Head of caudate nucleus (tissue), 42 donors: ENCODE measurements around the gene KIF15.
"Not testable (repeated sequence)": the region's sequence is repeated elsewhere in the genome, so short reads cannot be mapped to it uniquely, and the experiment has no call there.

Experiments used
- DNase-seq, 42 donors: peaks; one replicate each; pipeline versions ENCODE4 v3.0.0 to v3.0.0-alpha.2; 2020 to 2021; ENCODE audit warnings: mixed read lengths in 7 of 42
- intact Hi-C: fragments of 100-400 bp; cut with DNase I; formaldehyde crosslinking; loops from one replicate; pipeline ENCODE4 v1.15.0; 2022

Gene KIF15

GRCh38 chr3:44803298-44803697 is 41.7 kb downstream of the KIF15 start:
- no peak for DNase-seq
- intact Hi-C loops, result no loop called here

DNA sequence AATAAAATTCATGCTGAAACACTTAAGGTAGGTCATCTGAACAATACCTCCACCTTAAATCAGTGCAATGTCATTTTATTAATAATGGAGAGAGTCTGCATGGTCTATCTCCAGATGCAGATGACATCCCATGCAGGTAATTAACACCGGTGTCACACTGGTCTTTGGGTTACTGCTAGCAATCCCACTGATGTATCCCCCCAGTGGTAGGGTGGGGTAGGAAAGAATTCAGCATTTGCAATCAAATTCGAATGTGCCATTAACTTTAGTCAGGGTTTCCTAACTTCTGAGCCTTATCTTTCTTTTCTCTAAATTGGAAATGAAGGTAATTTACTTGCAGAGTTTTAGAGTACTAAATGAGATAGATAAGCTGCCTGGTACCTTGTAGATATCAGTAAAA is 44.4 kb downstream of the KIF15 start:
- DNase-seq, result no peak
- intact Hi-C loops, result no loop called here

GRCh38 chr3:44814751-44815150 is 53.2 kb downstream of the KIF15 start:
- intact Hi-C loops, result no loop called here
- DNase-seq, result no peak

GRCh38 chr3:44816334-44816733 is 54.7 kb downstream of the KIF15 start:
- intact Hi-C loops, DNase-seq: not testable (repeated sequence)

DNA sequence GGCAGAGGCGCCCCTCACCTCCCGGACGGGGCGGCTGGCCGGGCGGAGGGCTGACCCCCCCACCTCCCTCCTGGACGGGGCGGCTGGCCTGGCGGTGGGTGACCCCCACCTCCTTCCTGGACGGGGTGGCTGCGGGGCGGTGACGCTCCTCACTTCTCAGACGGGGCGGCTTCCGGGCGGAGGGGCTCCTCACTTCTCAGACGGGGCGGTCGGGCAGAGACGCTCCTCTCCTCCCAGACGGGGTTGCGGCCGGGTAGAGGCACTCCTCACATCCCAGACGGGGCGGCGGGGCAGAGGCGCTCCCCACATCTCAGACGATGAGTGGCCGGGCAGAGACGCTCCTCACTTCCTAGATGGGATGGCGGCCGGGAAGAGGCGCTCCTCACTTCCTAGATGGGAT is 59.6 kb downstream of the KIF15 start:
- intact Hi-C loops, DNase-seq: not testable (repeated sequence)

DNA sequence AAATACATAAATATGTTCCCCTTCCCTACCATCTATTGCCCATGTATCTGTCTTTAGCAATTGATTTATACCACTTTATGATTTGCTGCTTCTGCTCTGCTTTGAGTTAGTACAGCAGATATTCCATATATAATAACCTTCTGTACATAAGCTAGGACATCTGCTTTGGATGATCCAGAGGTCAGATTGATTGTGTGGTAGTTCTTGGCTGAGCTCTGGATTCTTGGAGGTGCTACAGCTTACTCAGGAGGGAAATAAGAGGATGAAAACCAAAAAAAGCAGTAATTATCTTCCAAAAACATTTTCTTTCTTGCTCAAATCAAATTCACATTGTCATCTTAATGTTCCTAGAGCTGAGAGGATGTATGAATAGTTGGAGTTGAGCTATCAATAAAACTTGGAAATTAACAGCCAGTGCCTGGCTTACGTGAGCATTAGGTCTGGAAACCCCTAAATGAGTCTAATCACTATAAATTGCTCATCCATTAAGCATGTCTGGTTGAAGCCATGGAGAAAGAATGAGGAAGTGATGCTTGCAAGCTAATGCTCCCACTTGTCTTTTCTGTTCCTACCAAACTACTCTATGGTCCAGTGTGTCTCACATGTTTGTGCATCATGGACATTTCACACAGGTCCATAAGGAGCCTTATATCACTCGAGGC is 63.8 kb downstream of the KIF15 start:
- intact Hi-C loops, result no loop called here
- no peak for DNase-seq

GRCh38 chr3:44827196-44827595 is 65.6 kb downstream of the KIF15 start:
- DNase-seq, result no peak
- intact Hi-C loops, result no loop called here

- no peak for DNase-seq
- intact Hi-C loops, result no loop called here
These were observed 69.6 kb downstream of the KIF15 start for GRCh38 chr3:44831232-44831631.

DNA sequence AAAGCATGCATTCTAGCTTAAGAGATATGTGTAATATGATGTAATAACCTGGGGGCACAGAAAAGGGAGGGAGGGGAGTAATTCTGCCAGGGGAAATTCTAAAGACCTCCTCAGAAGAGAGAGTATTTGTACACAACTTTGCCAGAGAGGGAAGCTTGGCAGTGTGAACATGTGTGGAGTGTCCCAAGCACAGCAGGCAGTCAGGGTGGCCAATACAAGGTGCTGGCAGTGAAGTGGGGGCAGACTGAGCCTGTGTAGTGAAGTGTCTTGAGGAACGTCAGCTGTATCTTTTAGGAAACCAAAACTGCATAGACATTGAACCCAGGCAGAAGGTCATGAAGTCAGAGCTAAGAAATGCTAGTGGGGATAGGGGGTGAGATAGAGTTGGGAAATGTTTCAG is 70.4 kb downstream of the KIF15 start:
- intact Hi-C loops, result no loop called here
- DNase-seq, result no peak

GRCh38 chr3:44832965-44833364 is 71.4 kb downstream of the KIF15 start:
- DNase-seq, result no peak
- intact Hi-C loops, result no loop called here

DNA sequence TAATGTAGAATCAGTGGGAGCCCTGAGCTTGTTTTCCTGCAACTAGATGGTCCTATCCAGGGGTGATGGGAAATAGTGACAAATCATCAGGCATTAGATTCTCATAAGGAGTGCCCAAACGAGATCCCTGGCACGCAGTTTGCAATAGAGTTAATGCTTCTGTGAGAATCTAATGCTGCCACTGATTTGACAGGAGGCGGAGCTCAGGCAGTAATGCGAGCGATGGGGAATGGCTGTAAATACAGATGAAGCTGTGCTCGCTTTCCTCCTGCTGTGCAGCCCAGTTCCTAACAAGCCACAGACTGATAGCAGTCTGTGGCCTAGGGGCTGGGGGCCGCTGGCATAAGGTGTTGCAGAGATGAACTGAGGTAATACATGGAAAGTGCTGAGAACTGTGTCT is 71.8 kb downstream of the KIF15 start:
- no peak for DNase-seq
- intact Hi-C loops, result no loop called here

DNA sequence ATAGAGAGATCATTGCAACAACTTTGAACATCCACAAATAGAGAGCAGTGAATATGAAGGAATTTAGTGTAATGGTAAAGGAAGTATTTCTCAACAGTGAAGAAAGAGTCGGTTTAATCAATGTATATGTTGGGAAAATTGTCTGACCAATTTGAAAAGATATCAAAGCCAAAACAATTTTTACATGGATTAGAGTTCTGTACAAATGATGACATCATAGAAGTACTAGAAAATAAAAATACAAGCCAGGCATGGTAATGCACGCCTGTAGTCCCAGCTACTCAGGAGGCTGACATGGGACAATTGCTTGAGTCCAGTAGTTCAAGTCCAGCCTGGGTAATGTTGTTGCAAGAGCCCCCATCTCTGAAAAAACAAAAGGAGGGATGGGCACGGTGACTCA is 74.1 kb downstream of the KIF15 start:
- intact Hi-C loops, result no loop called here
- no peak for DNase-seq

DNA sequence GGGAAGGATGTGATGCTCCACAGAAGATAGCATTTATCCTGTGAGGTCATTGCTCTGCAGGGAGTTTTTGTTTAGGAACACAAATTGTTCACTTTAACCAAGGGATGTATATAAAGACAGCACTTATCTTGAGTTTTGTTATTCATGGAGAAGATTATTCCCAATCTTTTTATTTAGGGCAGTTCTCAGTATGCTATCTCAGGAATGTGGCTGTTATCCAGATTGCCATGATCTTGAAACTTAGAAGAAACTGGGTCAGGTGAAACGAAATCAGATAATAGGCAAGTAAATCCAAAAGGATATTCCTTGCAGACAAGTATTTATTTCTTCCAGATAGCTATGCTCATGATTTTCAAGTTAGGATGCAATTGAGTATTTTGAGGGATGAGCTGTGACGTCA is 80.8 kb downstream of the KIF15 start:
- intact Hi-C loops, result no loop called here
- no peak for DNase-seq

DNA sequence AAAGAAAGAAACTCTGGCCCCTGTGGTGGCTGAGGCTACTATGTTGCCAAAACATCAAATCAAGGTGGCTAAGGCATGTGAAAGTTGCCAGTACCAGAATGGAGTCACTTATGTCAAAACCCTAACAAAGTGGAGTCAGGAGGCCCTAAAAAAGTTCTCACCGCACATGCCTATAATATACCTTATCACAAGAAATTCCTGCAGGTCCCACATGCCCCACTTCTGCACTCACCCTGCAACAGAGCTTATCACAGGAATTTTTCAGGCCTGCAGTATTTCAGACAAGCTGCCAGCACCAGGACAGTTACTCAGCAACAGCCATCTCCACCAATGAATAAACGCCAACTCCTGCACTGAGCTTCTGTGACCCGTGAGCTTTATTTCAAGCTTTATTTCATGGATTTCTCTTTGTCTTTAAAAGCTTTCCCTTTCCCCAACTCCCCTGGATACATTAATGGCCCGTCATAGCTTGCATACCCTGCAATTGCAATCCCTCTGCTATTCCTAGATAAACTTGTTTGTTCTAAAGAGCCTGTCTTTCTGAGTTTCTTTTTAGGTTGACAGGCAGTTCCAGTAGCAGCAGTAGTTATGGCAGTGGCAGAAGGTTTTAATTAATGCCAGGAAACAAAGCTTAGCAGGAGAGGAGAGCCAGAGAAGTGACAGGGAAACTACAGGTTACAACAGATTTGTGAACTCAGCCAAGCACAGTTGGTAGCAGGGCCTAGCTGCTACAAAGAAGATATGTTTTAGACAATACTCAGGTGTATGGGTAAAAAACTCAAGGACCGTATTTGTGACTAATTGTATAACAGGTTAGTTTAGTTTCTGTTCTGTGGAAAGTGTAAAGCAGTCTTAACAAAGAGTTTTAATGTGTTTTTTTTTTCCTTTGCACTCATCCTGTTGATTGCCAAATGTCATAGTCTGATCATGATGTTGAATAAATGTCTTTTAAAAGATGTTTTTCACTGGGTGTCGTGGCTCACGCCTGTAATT is 84.2 kb downstream of the KIF15 start:
- intact Hi-C loops, result no loop called here
- DNase-seq, result peak in 3 of 42 donors; percentile 7 to 22 (median 7)

GRCh38 chr3:44848634-44849033 is 87.0 kb downstream of the KIF15 start:
- intact Hi-C loops, result no loop called here
- DNase-seq, result no peak

- DNase-seq, intact Hi-C loops: not testable (repeated sequence)
These were observed 95.1 kb downstream of the KIF15 start for GRCh38 chr3:44856663-44857062.

DNA sequence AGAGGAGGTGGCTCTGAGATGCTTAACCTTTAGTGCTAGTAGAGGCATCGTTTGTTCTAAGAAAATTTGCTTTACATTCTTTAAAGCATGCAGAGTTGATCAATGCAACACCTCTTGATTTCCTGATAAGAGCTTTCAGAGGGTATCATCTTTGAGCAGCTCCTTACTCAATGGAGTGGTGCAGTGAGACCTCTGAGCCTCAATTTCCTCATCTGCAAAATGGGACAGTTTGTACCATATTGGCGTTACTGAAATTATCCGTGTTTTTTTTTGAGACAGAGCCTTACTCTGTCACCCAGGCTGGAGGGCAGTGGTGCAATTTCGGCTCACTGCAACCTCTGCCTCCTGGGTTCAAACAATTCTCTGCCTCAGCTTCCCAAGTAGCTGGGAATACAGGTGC is 98.5 kb downstream of the KIF15 start:
- DNase-seq, result no peak
- intact Hi-C loops, result loop anchor here (5.0 kb wide), 2 partner anchors 98 to 117 kb away; partner anchors contain the start of genes EXOSC7, KIAA1143, KIF15 and ZDHHC3

DNA sequence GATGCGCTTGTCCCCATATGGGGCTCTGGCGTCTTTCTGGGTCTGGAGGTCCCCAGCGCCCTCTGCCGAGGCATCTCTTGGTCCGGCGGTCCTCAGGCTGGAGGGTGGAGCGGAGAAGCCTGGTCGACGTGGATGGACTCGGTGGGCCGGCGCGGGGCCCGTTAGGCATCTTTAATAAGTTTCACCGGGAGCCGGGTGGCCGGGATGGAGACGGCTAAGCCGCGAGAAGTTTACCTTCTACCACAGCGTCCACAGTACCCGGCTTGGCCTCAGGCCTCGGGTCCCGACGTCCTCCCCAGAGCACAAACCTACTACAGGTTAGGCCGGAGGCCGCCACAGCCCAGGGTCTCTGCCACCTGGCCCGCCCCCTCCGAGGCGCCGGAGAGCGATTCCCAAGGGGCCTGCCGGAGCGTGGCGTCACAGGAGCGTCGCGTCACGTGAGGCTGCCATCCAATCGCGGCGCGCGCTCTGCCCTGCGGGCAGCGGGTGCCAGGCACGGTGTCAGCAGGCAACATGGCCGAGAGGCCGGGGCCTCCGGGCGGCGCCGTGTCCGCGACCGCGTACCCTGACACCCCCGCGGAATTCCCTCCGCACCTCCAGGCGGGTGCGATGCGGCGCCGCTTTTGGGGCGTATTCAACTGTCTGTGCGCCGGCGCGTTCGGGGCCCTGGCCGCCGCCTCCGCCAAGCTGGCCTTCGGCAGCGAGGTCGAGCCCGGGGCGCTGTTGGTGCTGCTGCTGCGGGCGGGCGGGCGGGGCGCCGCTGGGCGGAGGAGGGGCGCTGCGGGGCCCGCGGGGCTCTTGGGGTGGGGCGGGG is 100.0 kb downstream of the KIF15 start, which contains the start of gene TMEM42:
TSS of gene TMEM42 (plus strand) at position 501 of the 814 bp plus-strand sequence. CDS start at position 514, 13 bp downstream.
- intact Hi-C loops, result loop anchor here (5.0 kb wide), 2 partner anchors 99 to 116 kb away; partner anchors contain the start of genes EXOSC7, KIAA1143, KIF15 and ZDHHC3
- peak; percentile 83 to 97 (median 94) for DNase-seq

- intact Hi-C loops, result loop anchor here (5.0 kb wide), 2 partner anchors 100 to 115 kb away; partner anchors contain the start of genes EXOSC7, KIAA1143, KIF15 and ZDHHC3
- peak in 7 of 42 donors; percentile 8 to 46 (median 21) for DNase-seq
These were observed 100.6 kb downstream of the KIF15 start for GRCh38 chr3:44862226-44862637.
